VCaP (cell line): ENCODE results near the gene SNCA.

ENCODE experiments used
- H3K27ac ChIP-seq: fragments of 450-650 bp; 2 replicates; pipeline ENCODE4 v1.5.1; 2017
- CTCF ChIP-seq: fragments of 450-650 bp; conservative IDR thresholded peaks from 2 replicates; pipeline ENCODE4 v1.5.1; 2017; ENCODE audit warnings: mild to moderate bottlenecking, moderate library complexity

The SNCA gene

GRCh38 chr4:89836897-89837384, at the start of gene SNCA:
Gene SNCA, minus strand, starts transcription at chr4:89837161. Its CDS starts 1,494 bp downstream, at chr4:89835667.
- no peak for TF ChIP-seq CTCF
- H3K27ac ChIP-seq, result peak within 1 kb of the TSS; percentile 61; the same call in 1 of the 2 replicates

- no peak overlapping the region for H3K27ac ChIP-seq
- TF ChIP-seq CTCF, result no peak
Measured at GRCh38 chr4:89879215-89879614, 42.3 kb upstream of the SNCA start.

GRCh38 chr4:89878611-89879010, 41.6 kb upstream of the SNCA start:
- TF ChIP-seq CTCF, result no peak
- H3K27ac ChIP-seq, result no peak overlapping the region

- TF ChIP-seq CTCF, result no peak
- H3K27ac ChIP-seq, result no peak overlapping the region
Measured at GRCh38 chr4:89876548-89876947, 39.6 kb upstream of the SNCA start.

- TF ChIP-seq CTCF, result no peak
- H3K27ac ChIP-seq, result no peak overlapping the region
Measured at GRCh38 chr4:89871211-89871610, 34.2 kb upstream of the SNCA start.

GRCh38 chr4:89868999-89869589, 32.1 kb upstream of the SNCA start:
- H3K27ac ChIP-seq, result no peak overlapping the region
- peak; percentile 81 for TF ChIP-seq CTCF

GRCh38 chr4:89868276-89868675, 31.3 kb upstream of the SNCA start:
- TF ChIP-seq CTCF, result no peak
- no peak overlapping the region for H3K27ac ChIP-seq
